GM19463 (cell line): ENCODE results near the gene ZNF593.

ENCODE experiments used
- ATAC-seq: cut with Tn5 transposase; IDR thresholded peaks from one replicate; pipeline ENCODE4 v1.9.1; 2021; ENCODE audit warnings: mild to moderate bottlenecking, moderate library complexity; ENCODE audit not compliant: unreplicated experiment

ZNF593 gene

GRCh38 chr1:26168410-26169197 is 1.1 kb upstream of the ZNF593 start, which contains the start of gene C1orf232:
Gene C1orf232, minus strand, starts transcription at chr1:26168963. Its CDS starts 464 bp downstream, at chr1:26168499.
- no peak for ATAC-seq

GRCh38 chr1:26169198-26169554 is 532 bp upstream of the ZNF593 start:
- no peak for ATAC-seq

GRCh38 chr1:26170472-26170821 is 739 bp downstream of the ZNF593 start:
- ATAC-seq, result no peak

GRCh38 chr1:26171084-26172072 is 1.7 kb downstream of the ZNF593 start, which contains the start of gene ZNF593OS:
Gene ZNF593OS, minus strand, starts transcription at chr1:26171832. Its CDS starts 171 bp downstream, at chr1:26171661.
- no peak for ATAC-seq

GRCh38 chr1:26175346-26175745 is 5.6 kb downstream of the ZNF593 start:
- ATAC-seq, result no peak

GRCh38 chr1:26177182-26177684 is 7.5 kb downstream of the ZNF593 start, which contains the start of gene CNKSR1:
Gene CNKSR1, plus strand, starts transcription at chr1:26177491. Its CDS starts 57 bp downstream, at chr1:26177548.
- no peak for ATAC-seq

- ATAC-seq, result no peak
Measured at GRCh38 chr1:26180010-26180506, 10.3 kb downstream of the ZNF593 start.

- no peak for ATAC-seq
Measured at GRCh38 chr1:26181586-26182382, 12.1 kb downstream of the ZNF593 start.

GRCh38 chr1:26182383-26182696 is 12.6 kb downstream of the ZNF593 start:
- no peak for ATAC-seq

- no peak for ATAC-seq
Measured at GRCh38 chr1:26184086-26184485, 14.4 kb downstream of the ZNF593 start.

GRCh38 chr1:26184883-26185282 is 15.2 kb downstream of the ZNF593 start:
- ATAC-seq, result no peak

GRCh38 chr1:26187882-26188281 is 18.2 kb downstream of the ZNF593 start:
- no peak for ATAC-seq

- ATAC-seq, result no peak
Measured at GRCh38 chr1:26188477-26188876, 18.8 kb downstream of the ZNF593 start.

- ATAC-seq, result no peak
Measured at GRCh38 chr1:26189331-26189730, 19.6 kb downstream of the ZNF593 start.

GRCh38 chr1:26189751-26190275 is 20.1 kb downstream of the ZNF593 start:
- ATAC-seq, result no peak

- ATAC-seq, result no peak
Measured at GRCh38 chr1:26190373-26190987, 20.8 kb downstream of the ZNF593 start, which contains the start of gene CATSPER4. Gene CATSPER4, plus strand, starts transcription at chr1:26190602. Its CDS starts 26 bp downstream, at chr1:26190628.

GRCh38 chr1:26191739-26192138 is 22.0 kb downstream of the ZNF593 start:
- no peak for ATAC-seq

GRCh38 chr1:26195805-26196204 is 26.1 kb downstream of the ZNF593 start:
- no peak for ATAC-seq

- no peak for ATAC-seq
Measured at GRCh38 chr1:26197301-26197700, 27.6 kb downstream of the ZNF593 start.

- ATAC-seq, result no peak
Measured at GRCh38 chr1:26197813-26198212, 28.1 kb downstream of the ZNF593 start.
